Measurements from ENCODE around the gene NME4.

NME4 gene

GRCh38 chr16:426115-426905, 29.3 kb downstream of the NME4 start:
- no peak for DNase-seq (ENCODE audit: low read depth, low spot score)

- no peak for DNase-seq (ENCODE audit: low read depth, low spot score)
These were observed 29.9 kb downstream of the NME4 start for GRCh38 chr16:426906-427249.

GRCh38 chr16:427250-427649, 30.3 kb downstream of the NME4 start:
- no peak for DNase-seq (ENCODE audit: low read depth, low spot score)

GRCh38 chr16:430904-431303, 33.9 kb downstream of the NME4 start:
- DNase-seq (ENCODE audit: low read depth, low spot score): no peak

GRCh38 chr16:440627-441026, 43.6 kb downstream of the NME4 start:
- DNase-seq (ENCODE audit: low read depth, low spot score): no peak

- no peak for DNase-seq (ENCODE audit: low read depth, low spot score)
These were observed 44.4 kb downstream of the NME4 start for GRCh38 chr16:441447-441846.

GRCh38 chr16:442976-443375, 46.0 kb downstream of the NME4 start:
- no peak for DNase-seq (ENCODE audit: low read depth, low spot score)

GRCh38 chr16:444027-444426, 47.0 kb downstream of the NME4 start:
- no peak for DNase-seq (ENCODE audit: low read depth, low spot score)

GRCh38 chr16:445566-445965, 48.6 kb downstream of the NME4 start:
- no peak for DNase-seq (ENCODE audit: low read depth, low spot score)
